GM21529 (cell line): ENCODE measurements around the gene ARHGAP44.
A peak's percentile ranks its signal among the peaks of the same experiment; 100 is the strongest.
"Not testable (repeated sequence)": the region's sequence is repeated elsewhere in the genome, so short reads cannot be mapped to it uniquely, and the experiment has no call there.

Source experiments
- ATAC-seq: cut with Tn5 transposase; IDR thresholded peaks from one replicate; pipeline ENCODE4 v1.9.1; 2021; ENCODE audit not compliant: unreplicated experiment

ARHGAP44 gene

DNA sequence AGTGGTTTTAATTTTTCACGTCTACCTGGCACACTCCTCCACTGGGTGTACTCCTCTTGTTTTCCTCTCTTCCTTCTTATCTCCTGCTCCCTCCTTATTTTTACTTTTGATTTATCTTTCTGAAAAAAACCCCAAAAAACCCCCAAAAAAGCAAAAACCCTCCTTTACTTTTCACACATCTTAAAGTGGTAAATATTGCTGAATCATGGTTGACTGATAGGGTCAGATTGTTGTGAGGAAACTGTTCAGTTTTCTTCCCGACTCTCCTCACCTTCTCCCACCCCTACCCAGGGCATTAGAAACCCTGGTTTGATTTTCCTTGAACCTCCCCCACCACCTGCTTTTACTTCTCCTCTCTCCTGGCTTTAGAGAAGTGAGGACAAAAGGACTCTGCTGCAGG, 25.4 kb downstream of the ARHGAP44 start:
- no peak for ATAC-seq

- ATAC-seq = peak; percentile 97
These were observed 26.4 kb downstream of the ARHGAP44 start for GRCh38 chr17:12815642-12816141.

GRCh38 chr17:12821376-12821940, 32.2 kb downstream of the ARHGAP44 start:
- ATAC-seq = no peak

DNA sequence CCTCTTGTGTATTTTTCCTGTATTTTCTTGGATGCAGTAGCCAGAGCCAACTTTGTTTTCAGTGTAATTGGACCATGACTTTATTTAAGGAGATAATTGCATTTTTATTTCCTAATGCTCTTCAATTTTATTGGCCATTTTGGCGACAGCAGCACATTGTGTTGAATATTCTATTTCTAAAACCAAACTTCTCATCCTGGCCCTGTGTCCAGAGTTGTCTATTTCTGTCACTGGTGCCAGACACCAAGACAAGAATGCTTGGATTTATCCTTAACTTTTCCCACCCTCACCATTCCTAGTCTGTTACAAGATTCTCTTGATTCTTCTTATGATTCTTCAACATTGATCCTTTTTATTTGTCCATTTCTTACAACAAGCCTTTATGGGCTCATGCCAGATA, 37.1 kb downstream of the ARHGAP44 start:
- no peak for ATAC-seq

- ATAC-seq = no peak
These were observed 41.5 kb downstream of the ARHGAP44 start for GRCh38 chr17:12830777-12831247.

DNA sequence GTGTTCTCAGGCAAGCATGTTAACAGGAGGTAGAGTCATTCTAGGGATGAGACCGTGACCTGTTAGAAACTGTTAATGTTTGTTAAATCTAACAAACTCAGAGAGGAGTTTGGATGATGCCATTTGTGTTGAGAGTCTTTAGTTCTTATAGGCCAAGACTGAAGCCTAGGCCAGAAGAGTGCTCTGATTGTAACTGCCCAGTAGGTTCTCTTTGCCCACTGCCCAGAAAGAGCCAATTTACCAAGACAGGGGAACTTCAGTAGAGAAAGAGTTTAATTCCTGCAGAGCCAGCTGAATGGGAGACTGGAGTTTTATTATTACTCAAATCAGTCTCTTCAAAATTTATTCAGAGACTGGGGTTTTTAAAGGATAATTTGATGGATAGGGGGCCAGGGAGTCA, 42.5 kb downstream of the ARHGAP44 start:
- ATAC-seq = no peak

GRCh38 chr17:12839042-12839441, 49.7 kb downstream of the ARHGAP44 start:
- no peak for ATAC-seq

DNA sequence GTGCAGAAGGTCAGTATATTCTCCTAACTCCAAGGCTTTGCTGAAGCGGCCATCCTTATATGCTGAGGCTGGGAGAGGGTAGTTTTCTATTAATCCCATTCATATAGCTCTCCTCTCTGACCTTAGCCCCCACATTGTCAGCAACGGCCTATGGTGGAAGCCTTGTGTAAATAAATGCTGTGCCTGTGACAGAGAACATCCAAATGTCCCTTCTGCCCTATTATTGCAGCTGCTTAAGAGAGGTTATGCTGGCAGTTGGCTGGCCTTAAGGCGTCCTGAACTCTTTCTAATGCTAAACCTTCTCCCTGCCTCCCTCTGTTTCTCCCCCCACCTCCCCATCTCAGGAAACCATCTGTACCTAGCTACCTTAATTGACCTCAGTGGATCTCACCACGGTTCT, 53.6 kb downstream of the ARHGAP44 start:
- ATAC-seq = no peak

DNA sequence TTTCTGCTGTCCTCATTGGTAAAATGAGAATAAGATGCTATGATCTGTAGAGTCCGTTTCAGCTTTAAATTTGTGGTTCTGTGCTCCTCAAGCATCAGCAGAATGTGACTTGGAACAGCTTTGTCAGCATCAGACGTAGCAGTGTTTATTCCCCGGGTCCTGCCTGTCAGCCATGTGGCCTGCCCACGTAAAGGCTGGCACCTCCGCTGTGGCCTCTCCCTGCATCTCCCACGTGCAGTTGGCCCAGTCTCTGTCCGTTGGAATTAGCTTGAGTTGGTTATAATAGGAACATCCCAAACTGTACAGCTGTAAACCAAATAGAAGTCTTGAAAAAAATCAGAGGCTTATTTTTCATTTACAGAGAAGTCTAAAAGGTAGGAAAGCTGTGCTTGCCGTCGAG, 61.7 kb downstream of the ARHGAP44 start:
- no peak for ATAC-seq

DNA sequence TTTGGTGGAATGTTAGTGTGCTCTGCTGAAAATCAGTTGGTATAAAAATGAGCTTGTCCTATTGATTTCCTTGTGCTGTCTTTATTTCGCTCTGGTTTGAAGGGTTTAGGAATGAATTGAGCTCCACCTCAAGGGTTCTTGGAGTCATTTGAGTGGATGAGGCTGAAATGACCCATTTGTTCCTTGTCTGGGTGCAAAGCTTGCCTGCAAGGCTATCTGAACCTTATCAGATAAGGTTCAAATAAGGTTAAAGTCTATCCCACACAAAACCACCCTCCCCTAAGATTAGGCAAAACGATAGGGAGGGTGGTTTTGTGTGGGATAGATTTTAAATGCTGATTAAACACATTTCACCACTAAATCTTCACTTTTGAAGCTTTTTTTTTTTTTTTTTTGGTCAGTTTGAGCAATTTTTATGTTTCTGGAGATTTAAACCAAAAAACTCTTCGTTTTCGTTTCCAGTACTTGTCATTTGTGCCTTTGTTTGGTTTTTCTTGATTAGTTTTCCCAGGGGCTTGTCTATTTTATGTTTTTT, 62.7 kb downstream of the ARHGAP44 start:
- no peak for ATAC-seq

- ATAC-seq = no peak
These were observed 64.6 kb downstream of the ARHGAP44 start for GRCh38 chr17:12853921-12854320.

GRCh38 chr17:12856416-12856815, 67.1 kb downstream of the ARHGAP44 start:
- no peak for ATAC-seq

GRCh38 chr17:12857592-12857991, 68.3 kb downstream of the ARHGAP44 start:
- ATAC-seq = no peak

DNA sequence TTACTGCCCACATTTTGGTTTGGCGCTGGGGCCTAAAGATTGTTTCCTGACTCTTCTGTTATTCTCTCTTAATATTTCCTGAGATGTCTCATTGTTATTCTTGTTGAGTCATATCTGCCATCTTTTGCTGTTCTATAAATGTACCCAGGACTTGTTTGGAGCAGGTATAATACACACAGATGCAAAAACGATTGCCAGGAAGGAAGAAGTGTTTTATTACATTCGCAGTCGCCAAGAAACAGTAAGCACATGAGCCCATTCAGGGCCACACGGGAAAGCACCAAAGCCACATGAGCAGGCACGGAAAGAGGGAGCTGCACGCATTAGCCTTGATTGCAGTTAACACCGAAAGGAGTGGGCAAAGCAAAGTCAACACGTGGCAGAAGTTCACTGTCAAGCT, 70.2 kb downstream of the ARHGAP44 start:
- ATAC-seq = peak; percentile 75

DNA sequence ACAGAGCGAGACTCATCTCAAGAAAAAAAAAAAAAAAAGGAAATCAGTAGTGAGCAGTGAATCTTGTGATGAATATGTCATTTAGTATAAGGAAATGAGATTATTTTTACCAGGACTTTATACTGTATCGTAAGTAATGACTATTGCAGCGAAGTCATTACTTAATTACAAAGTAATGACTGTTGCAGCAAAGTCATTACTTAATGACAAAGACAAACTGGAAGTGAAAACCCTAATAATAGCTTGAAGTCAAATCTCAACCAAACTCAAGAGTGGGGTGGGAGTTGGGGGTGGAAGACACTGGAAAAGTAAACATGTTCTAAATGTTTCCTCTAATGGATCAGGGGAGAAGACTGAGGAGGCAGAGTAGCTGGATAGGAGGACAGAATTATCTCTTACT, 76.5 kb downstream of the ARHGAP44 start:
- no peak for ATAC-seq

DNA sequence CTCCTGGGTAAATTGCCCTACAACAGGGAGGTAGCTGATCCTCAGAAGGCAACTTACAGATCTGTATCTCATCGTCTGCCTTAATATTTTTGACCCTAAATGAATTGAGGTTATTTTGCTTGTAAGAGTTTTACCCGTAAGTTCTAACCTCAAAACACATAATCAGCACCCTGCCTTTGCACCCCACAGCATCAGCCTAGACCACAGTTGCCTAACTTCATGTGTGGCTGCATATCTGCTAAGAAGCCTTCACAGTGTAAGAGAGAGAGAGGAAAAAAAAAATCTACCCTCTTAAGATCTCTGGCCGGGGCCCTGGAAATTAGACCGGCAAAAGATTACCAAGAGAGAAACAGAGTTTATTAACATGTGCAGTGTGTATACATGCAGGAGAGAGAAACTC, 76.9 kb downstream of the ARHGAP44 start:
- ATAC-seq = no peak

- ATAC-seq = no peak
These were observed 78.4 kb downstream of the ARHGAP44 start for GRCh38 chr17:12867726-12868125.

DNA sequence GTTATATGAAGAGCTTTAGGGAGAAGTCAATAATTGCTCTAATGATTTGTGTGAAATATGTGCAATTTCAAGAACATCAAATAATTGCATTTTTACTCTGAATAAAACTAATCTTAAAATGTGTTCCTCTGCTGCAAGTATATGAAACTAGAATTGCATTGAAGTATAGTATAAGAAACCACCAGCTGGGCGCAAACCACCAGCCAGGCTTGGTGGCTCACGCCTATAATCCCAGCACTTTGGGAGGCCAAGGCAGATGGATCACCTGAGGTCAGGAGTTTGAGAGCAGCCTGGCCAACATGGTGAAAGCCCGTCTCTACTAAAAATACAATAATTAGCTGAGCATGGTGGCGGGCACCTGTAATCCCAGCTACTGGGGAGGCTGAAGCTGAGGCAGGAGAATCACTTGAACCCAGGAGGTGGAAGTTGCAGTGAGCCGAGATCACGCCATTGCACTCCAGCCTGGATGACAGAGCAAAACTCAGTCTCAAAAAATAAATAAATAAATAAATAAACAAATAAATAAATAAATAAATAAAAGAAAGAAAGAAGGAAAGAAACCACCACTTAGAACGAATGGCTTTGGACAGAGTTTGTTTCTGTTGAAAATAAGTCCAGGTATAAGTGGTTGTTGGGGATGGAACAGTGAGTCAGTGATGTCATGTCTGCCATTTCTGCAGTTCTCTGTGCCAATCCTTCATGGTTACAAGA, 84.3 kb downstream of the ARHGAP44 start:
- not testable (repeated sequence) for ATAC-seq

- no peak for ATAC-seq
These were observed 88.8 kb downstream of the ARHGAP44 start for GRCh38 chr17:12877953-12878669.

- ATAC-seq = not testable (repeated sequence)
These were observed 89.8 kb downstream of the ARHGAP44 start for GRCh38 chr17:12879096-12879495.

DNA sequence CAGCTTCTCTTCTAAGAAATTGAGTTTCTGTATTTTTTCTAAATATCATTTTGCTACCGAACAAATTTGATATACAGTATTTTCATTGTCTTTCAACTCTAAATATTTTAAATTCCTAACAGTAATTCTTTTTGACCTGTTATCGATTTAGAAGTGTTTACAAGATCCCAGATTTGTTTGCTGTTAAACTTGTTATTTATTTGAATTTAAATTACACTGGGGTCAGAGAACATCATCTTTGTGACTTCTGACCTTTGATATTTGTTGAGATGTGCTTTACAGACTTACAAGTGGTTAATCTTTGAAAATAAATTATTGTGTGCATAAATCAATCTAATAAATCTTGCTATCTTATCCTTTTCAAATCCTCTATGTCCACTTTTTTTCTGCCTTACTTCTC, 94.2 kb downstream of the ARHGAP44 start:
- ATAC-seq = no peak

DNA sequence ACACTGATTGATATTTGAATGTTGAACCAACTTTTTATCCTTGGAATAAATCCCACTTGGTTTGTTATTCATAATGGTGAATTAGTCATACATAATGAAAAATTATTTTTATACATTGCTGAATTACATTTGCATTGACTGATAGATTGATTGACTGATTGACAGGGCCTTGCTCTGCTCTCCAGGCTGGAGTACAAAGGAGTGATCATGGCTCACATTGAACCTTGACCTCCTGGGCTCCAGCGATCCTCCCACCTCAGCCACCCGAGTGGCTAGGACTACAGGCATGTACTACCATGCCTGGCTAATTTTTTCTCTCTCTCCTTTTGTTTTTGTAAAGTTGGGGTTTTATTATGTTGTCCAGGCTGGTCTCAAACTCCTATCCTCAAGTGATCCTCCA, 97.8 kb downstream of the ARHGAP44 start:
- ATAC-seq = no peak
